ENCODE measurements around the gene PPP1R10.

DNA sequence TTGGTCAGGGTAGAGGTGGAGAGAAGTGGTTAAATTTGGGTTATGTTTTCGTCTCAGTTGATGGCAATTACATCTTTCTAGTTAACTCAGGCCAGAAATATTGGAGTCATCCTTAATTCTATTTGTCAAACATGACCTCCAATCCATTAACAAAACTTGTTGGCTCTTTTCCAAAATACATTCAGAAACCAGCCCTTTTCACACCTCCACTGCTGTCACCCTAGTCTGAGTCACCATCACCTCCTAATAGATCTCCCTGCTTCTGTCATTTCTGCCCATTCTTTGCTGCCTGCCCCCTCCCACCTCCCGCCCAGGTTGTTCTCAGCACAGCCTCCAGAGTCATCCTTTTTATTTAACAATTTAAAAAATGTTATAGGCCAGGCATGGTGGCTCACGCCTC is 48.8 kb downstream of the PPP1R10 start:
- TF ChIP-seq, protein P1, sequence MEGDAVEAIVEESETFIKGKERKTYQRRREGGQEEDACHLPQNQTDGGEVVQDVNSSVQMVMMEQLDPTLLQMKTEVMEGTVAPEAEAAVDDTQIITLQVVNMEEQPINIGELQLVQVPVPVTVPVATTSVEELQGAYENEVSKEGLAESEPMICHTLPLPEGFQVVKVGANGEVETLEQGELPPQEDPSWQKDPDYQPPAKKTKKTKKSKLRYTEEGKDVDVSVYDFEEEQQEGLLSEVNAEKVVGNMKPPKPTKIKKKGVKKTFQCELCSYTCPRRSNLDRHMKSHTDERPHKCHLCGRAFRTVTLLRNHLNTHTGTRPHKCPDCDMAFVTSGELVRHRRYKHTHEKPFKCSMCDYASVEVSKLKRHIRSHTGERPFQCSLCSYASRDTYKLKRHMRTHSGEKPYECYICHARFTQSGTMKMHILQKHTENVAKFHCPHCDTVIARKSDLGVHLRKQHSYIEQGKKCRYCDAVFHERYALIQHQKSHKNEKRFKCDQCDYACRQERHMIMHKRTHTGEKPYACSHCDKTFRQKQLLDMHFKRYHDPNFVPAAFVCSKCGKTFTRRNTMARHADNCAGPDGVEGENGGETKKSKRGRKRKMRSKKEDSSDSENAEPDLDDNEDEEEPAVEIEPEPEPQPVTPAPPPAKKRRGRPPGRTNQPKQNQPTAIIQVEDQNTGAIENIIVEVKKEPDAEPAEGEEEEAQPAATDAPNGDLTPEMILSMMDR (IDR thresholded peaks at IDR 0.05; ENCODE audit: low read depth, low read length): no peak
- no peak for TF ChIP-seq POLR2A (IDR thresholded peaks at IDR 0.05; ENCODE audit: extremely low read depth, insufficient read length)
